Upper lobe of left lung (tissue), 6 donors: ENCODE measurements around the gene MCL1. TPM values are rescaled to one million over a fixed set of nuclear protein-coding genes. Genes with fewer than 3 reads are reported as not detected.

Experiments
- ATAC-seq, 2 donors: fragments of 200-7000 bp; cut with Tn5 transposase; one replicate each; pipeline ENCODE4 v1.9.1; 2022; ENCODE audit warnings: mild to moderate bottlenecking in 2 of 2, moderate library complexity in 2 of 2; ENCODE audit not compliant: low FRiP score in 2 of 2
- DNase-seq, 2 donors: peaks; one replicate each; pipeline ENCODE4 v3.0.0-alpha.2; 2019 to 2020
- H3K27ac ChIP-seq, 4 donors: fragments of 200-600 bp; sonication (generic); one replicate each; pipeline ENCODE4 v1.5.1; 2016 to 2019
- H3K27me3 ChIP-seq, 4 donors: fragments of 200-600 bp; sonication (generic); one replicate each; pipeline ENCODE4 v1.5.1; 2017 to 2019
- H3K36me3 ChIP-seq, 4 donors: fragments of 200-600 bp; sonication (generic); one replicate each; pipeline ENCODE4 v1.5.1; 2016 to 2019
- H3K4me1 ChIP-seq, 4 donors: fragments of 200-600 bp; sonication (generic); one replicate each; pipeline ENCODE4 v1.5.1; 2018 to 2019
- H3K4me3 ChIP-seq, 4 donors: fragments of 200-600 bp; sonication (generic); one replicate each; pipeline ENCODE4 v1.5.1; 2017 to 2019; ENCODE audit warnings: mild to moderate bottlenecking in 2 of 4, moderate library complexity in 1 of 4
- H3K9me3 ChIP-seq, 4 donors: fragments of 200-600 bp; sonication (generic); one replicate each; pipeline ENCODE4 v1.5.1; 2018 to 2019
- EP300 ChIP-seq, 4 donors: sonication (generic); formaldehyde crosslinking; IDR thresholded peaks; one replicate each; pipeline ENCODE4 v1.5.1; 2017; ENCODE audit warnings: antibody characterized with exemption in 4 of 4, control low read depth in 2 of 4
- POLR2A ChIP-seq, 4 donors: fragments of 450-650 bp; IDR thresholded peaks; one replicate each; pipeline ENCODE4 v1.5.1; 2016 to 2017; ENCODE audit warnings: antibody characterized with exemption in 4 of 4, mild to moderate bottlenecking in 2 of 4
- POLR2AphosphoS5 ChIP-seq, 2 donors: sonication (generic); formaldehyde crosslinking; IDR thresholded peaks; one replicate each; pipeline ENCODE4 v1.5.1; 2017; ENCODE audit warnings: antibody characterized with exemption in 2 of 2
- WGBS, 2 donors: methylation state at CpG; one replicate each; pipeline ENCODE4 v1.1.5; 2017 to 2018; 5-methylcytosine and 5-hydroxymethylcytosine counted together
- total RNA-seq, 6 donors: library from RNA; depleted of rRNA in 4 of 6; stranded (reverse); fragments of >200 nt in 4 of 6; gene quantifications; one replicate each; pipeline versions ENCODE4 v1.1.0 to v1.2.1, GENCODE V29; 2016 to 2021
- TF ChIP-seq, protein P1 (sequence below), 6 experiments: fragments of 450-650 bp in 4 of 6; fragments of 200-600 bp in 2 of 6; sonication (generic) in 2 of 6; IDR thresholded peaks; one replicate each; pipeline ENCODE4 v1.5.1; 2016 to 2019; ENCODE audit warnings: antibody characterized with exemption in 6 of 6
- donor health status: DM: no; HTN: no; CAD: no; lungs with moderate emphysema.
- donor health status: DM: no; HTN: yes; CAD: no; lungs with severe emphysema.

Gene MCL1
- total RNA-seq, 6 donors from 2014 or later, result 188 to 580 (median 425) TPM

DNA sequence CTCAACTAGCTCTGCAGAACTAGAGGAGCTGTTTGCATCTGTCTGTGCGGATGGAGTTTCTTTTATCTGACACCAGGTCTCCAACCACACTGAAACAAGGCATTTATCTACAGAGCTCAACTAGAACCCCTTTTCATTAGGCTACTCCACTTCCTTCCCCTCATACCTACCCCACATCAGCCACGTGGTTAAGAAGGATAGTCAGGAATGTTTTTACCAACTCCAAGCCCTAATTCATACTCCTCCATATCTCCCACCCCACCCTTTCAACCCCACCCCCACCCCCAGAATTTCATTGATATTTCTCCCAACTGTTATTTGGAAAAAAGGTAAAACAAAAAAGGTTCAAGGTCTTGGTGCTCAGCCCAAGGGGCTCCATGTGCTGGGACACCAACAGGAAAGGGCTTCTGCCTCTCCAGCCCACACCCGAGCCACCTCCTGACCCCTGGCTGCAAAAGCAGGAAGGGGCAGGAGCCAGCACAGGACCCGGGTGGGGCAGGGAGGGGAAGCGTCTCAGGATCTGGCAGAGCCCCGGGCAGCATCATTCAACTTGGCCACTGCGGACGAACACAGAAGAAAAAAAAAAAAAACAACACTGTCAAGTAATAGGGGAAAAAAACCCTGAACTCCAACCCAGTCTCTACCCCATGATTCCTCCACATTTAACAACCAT lies 43.0 kb upstream of the MCL1 start:
- Histone ChIP-seq H3K4me3 (no peak overlapping the region), H3K4me1 (peaks cover 43 to 48% (median 46%) of the 10 kb centered on the region in 4 donors), H3K9me3 (no peaks in the 10 kb centered on the region), H3K27ac (peak overlapping the region; percentile 40 to 81 (median 69)), H3K27me3 (no peaks in the 10 kb centered on the region), H3K36me3 (peaks cover 30 to 79% (median 51%) of the 10 kb centered on the region in 4 donors)
- ATAC-seq (peak in 1 of 2 donors; percentile 37), DNase-seq (peak in 1 of 2 donors; percentile 62)
- TF ChIP-seq, protein P1, sequence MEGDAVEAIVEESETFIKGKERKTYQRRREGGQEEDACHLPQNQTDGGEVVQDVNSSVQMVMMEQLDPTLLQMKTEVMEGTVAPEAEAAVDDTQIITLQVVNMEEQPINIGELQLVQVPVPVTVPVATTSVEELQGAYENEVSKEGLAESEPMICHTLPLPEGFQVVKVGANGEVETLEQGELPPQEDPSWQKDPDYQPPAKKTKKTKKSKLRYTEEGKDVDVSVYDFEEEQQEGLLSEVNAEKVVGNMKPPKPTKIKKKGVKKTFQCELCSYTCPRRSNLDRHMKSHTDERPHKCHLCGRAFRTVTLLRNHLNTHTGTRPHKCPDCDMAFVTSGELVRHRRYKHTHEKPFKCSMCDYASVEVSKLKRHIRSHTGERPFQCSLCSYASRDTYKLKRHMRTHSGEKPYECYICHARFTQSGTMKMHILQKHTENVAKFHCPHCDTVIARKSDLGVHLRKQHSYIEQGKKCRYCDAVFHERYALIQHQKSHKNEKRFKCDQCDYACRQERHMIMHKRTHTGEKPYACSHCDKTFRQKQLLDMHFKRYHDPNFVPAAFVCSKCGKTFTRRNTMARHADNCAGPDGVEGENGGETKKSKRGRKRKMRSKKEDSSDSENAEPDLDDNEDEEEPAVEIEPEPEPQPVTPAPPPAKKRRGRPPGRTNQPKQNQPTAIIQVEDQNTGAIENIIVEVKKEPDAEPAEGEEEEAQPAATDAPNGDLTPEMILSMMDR (IDR thresholded peaks at IDR 0.05), result peak in 1 of 6 experiments; percentile 8
- TF ChIP-seq EP300 (IDR thresholded peaks at IDR 0.05), result no peak
- TF ChIP-seq POLR2AphosphoS5 (IDR thresholded peaks at IDR 0.05), result peak; percentile 18 to 39
- TF ChIP-seq POLR2A (IDR thresholded peaks at IDR 0.05), result no peak
- WGBS, 2 donors, result 19 to 22% methylated on average over 8 of the region's 8 CpGs

DNA sequence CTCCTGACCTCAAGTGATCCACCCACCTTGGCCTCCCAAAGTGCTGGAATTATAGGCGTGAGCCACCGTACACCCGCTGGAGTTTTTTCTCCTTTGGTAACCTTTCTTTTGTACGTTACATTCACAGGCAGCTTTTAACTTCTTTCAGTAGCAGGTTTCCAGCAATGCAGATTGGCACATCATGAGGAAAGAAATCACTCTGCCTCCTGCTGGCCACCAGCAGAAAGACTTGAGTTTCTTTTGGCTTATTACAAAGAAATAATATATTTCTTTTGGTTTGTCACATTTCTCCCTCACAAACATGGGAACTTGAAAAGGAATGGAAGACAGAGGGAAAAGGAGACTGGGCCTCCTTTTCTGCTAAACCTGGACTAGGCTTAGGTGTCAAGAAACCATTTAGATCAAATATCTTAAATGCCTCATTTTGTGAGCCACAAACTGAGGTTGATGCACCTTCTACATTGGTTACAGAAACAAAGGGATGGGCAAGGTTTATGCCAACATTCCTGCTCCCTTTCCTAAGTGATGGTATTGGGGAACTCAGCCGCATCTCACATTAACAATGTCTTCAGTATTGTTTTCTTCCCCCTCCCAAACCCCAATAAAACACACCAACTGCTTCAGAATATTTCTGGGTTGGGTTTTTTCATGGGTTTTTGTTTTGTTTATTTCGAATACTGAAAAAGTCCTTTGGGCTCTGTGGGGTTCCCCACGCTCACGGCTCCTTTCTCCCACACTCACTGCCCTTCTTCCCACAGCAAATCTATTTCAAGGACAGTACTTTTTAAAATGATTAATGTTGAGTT lies 42.3 kb upstream of the MCL1 start:
- H3K27ac ChIP-seq, result peak overlapping the region; percentile 40 to 81 (median 69)

DNA sequence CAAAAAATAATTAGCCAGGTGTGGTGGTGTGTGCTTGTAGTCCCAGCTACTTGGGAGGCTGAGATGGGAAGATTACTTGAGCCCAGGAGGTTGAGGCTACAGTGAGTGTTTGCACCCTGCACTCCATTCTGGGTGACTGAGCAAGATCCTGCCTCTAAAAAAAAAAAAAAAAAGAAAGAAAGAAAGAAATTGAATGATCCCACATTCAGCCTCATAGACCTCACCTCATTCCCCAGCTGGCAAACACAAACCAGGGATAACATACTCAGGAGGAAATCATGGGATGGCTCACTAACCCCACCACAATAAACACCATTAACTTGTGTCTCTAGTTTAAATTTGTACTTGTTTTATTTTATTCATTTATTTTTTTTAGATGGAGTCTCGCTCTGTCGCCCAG lies 41.5 kb upstream of the MCL1 start:
- peak overlapping the region; percentile 40 to 81 (median 69) for H3K27ac ChIP-seq
- peaks cover 17 to 75% (median 36%) of the 10 kb centered on the region in 4 donors for H3K36me3 ChIP-seq
- WGBS, 2 donors, result 97% methylated on average over 2 of the region's 2 CpGs
- ATAC-seq, result no peak
- no peaks in the 10 kb centered on the region for H3K27me3 ChIP-seq
- no peaks in the 10 kb centered on the region for H3K9me3 ChIP-seq
- no peak for TF ChIP-seq POLR2AphosphoS5 (IDR thresholded peaks at IDR 0.05)
- no peak for TF ChIP-seq EP300 (IDR thresholded peaks at IDR 0.05)
- TF ChIP-seq, protein P1 (IDR thresholded peaks at IDR 0.05), result no peak
- no peak for TF ChIP-seq POLR2A (IDR thresholded peaks at IDR 0.05)
- peaks cover 40 to 51% (median 46%) of the 10 kb centered on the region in 4 donors for H3K4me1 ChIP-seq
- no peak overlapping the region for H3K4me3 ChIP-seq
- DNase-seq, result no peak

More for the DNA sequence above, 42.3 kb upstream of the MCL1 start:
- WGBS, 2 donors, result 48 to 49% methylated on average over 8 of the region's 8 CpGs
- Histone ChIP-seq H3K27me3 (no peaks in the 10 kb centered on the region), H3K36me3 (peaks cover 25 to 79% (median 44%) of the 10 kb centered on the region in 4 donors), H3K4me1 (peaks cover 40 to 51% (median 46%) of the 10 kb centered on the region in 4 donors), H3K9me3 (no peaks in the 10 kb centered on the region), H3K4me3 (peak overlapping the region in 1 of 4 donors; percentile 10)
- DNase-seq, result peak in 1 of 2 donors; percentile 72
- ATAC-seq, result peak in 1 of 2 donors; percentile 56
- TF ChIP-seq POLR2AphosphoS5 (IDR thresholded peaks at IDR 0.05) (peak; percentile 13 to 76), POLR2A (IDR thresholded peaks at IDR 0.05) (no peak)
- TF ChIP-seq, protein P1 (IDR thresholded peaks at IDR 0.05), result peak; percentile 44 to 88 (median 78)

DNA sequence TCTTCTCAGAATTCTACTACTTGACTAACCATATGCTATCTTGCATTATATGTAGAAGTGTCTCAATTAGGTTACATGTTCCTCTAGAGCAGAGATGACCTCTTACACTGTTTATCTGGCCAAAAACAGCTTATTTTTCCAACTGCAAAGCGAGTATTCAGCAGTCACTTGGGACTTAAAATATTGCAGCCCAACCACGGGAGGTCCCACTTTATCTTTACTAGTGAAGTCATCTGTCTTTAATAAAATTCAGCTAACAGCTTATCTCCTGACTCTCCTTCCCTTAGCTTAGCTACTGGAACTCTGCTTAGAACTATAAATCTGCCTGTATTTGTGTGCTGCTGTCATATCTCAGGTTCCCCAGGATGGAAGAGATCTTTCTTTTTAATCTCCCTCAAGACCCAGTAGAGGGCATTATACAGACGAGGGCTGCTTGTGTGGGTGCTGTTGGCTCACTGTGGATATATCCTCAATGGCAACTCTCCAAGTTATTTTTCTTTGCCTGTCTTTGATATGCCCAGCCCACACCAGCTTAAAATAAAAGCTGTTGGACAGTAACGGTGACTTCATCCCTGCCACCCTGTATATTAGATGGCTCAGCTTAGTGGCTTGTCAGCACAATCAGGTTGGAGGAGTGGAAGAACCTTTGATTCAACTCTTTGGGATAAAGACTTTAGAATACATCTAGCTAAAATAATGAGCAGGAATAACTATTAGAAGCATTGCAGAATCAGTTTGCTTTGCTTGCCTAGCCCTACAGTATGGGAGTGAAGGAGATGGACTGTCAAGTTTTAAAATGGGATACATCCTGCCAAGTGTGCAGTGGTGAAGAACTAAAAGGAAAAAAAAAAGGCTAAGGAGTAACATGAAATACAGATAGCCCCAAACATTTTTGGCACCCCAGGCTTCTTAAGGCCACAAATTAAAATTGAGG lies 40.4 kb upstream of the MCL1 start:
- DNase-seq (peak in 1 of 2 donors; percentile 57), ATAC-seq (peak; percentile 81 to 83)
- peaks cover 41 to 59% (median 52%) of the 10 kb centered on the region in 4 donors for H3K4me1 ChIP-seq
- peaks cover 7 to 65% (median 27%) of the 10 kb centered on the region in 4 donors for H3K36me3 ChIP-seq
- no peaks in the 10 kb centered on the region for H3K27me3 ChIP-seq
- peak overlapping the region; percentile 40 to 81 (median 69) for H3K27ac ChIP-seq
- H3K9me3 ChIP-seq, result no peaks in the 10 kb centered on the region
- no peak overlapping the region for H3K4me3 ChIP-seq
- TF ChIP-seq POLR2AphosphoS5 (IDR thresholded peaks at IDR 0.05), result peak in 1 of 2 donors; percentile 50
- peak in 1 of 4 donors; percentile 43 for TF ChIP-seq POLR2A (IDR thresholded peaks at IDR 0.05)
- no peak for TF ChIP-seq EP300 (IDR thresholded peaks at IDR 0.05)
- TF ChIP-seq, protein P1 (IDR thresholded peaks at IDR 0.05), result peak in 5 of 6 experiments; percentile 20 to 47 (median 36)
- 16 to 25% methylated on average over 4 of the region's 4 CpGs for WGBS, 2 donors
